Muscle of leg (tissue), 16 donors: Measurements from ENCODE around the gene KCNE5. TPM values are rescaled to one million over a fixed set of nuclear protein-coding genes. Genes with fewer than 3 reads are reported as not detected.
A peak's percentile ranks its signal among the peaks of the same experiment; 100 is the strongest.
"Not testable (repeated sequence)": the region's sequence is repeated elsewhere in the genome, so short reads cannot be mapped to it uniquely, and the experiment has no call there.

ENCODE experiments used
- DNase-seq: peaks from one replicate; pipeline ENCODE4 v3.0.0; 2013
- H3K27ac ChIP-seq: one replicate; pipeline ENCODE4 v1.5.1; 2013; ENCODE audit warnings: mild to moderate bottlenecking, low read length, control low read depth
- H3K27me3 ChIP-seq: one replicate; pipeline ENCODE4 v1.6.1; 2013; ENCODE audit warnings: low read length; ENCODE audit not compliant: control insufficient read depth, insufficient read depth
- H3K36me3 ChIP-seq: one replicate; pipeline ENCODE4 v1.6.1; 2013; ENCODE audit warnings: low read length; ENCODE audit not compliant: control insufficient read depth, insufficient read depth
- H3K4me1 ChIP-seq: one replicate; pipeline ENCODE4 v1.6.1; 2013; ENCODE audit warnings: low read length; ENCODE audit not compliant: control insufficient read depth, insufficient read depth
- H3K4me3 ChIP-seq: one replicate; pipeline ENCODE4 v1.5.1; 2013; ENCODE audit warnings: low read length, control low read depth
- H3K9me3 ChIP-seq: replicated peaks from 2 replicates; pipeline ENCODE4 v1.6.1; 2013; ENCODE audit warnings: low read depth, low read length; ENCODE audit not compliant: control insufficient read depth
- WGBS: methylation state at CpG from one replicate; pipeline ENCODE4 v1.1.5; 2013; ENCODE audit warnings: missing lambda C conversion rate; ENCODE audit not compliant: insufficient coverage; 5-methylcytosine and 5-hydroxymethylcytosine counted together
- long read RNA-seq, 11 donors: transcript quantifications; one replicate each; lab custom pipeline, GENCODE V29; 2026
- polyA plus RNA-seq, 8 donors: library from polyadenylated mRNA; unstranded; fragments of 120-200 nt; gene quantifications; one replicate each; pipeline versions ENCODE4 v1.2.1 to v1.2.3, GENCODE V29; 2013; ENCODE audit warnings: inconsistent platforms in 1 of 8, low replicate concordance in 1 of 8; ENCODE audit not compliant: insufficient read length in 8 of 8, insufficient read depth in 1 of 8
- total RNA-seq: library from RNA; stranded (reverse); fragments of 120-200 nt; gene quantifications from one replicate; pipeline ENCODE4 v1.2.4, GENCODE V29; 2013

Gene KCNE5, protein sequence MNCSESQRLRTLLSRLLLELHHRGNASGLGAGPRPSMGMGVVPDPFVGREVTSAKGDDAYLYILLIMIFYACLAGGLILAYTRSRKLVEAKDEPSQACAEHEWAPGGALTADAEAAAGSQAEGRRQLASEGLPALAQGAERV
- total RNA-seq (27.6 TPM), polyA plus RNA-seq (10 to 100 TPM; 44.4 to 99.5 (median 85.5) TPM)
- long read RNA-seq, donor 1, transcript KCNE5-201 (1 exons, 1,473 nt), result major isoform, 34 of 34 reads
- long read RNA-seq, donor 1, partial matches to known transcripts, result 0 of 34 reads
- long read RNA-seq, donor 1, other reads (novel, unspliced or antisense), result 0 of 34 reads
- long read RNA-seq, donor 2, transcript KCNE5-201 (1 exons, 1,473 nt), result major isoform, 12 of 12 reads
- long read RNA-seq, donor 2, partial matches to known transcripts, result 0 of 12 reads
- long read RNA-seq, donor 2, other reads (novel, unspliced or antisense), result 0 of 12 reads
- long read RNA-seq, donor 3, transcript KCNE5-201 (1 exons, 1,473 nt), result major isoform, 47 of 47 reads
- long read RNA-seq, donor 3, partial matches to known transcripts, result 0 of 47 reads
- long read RNA-seq, donor 3, other reads (novel, unspliced or antisense), result 0 of 47 reads
- long read RNA-seq, donor 4, transcript KCNE5-201 (1 exons, 1,473 nt), result major isoform, 82 of 82 reads
- long read RNA-seq, donor 4, partial matches to known transcripts, result 0 of 82 reads
- long read RNA-seq, donor 4, other reads (novel, unspliced or antisense), result 0 of 82 reads
- long read RNA-seq, donor 5, transcript KCNE5-201 (1 exons, 1,473 nt), result major isoform, 121 of 121 reads
- long read RNA-seq, donor 5, partial matches to known transcripts, result 0 of 121 reads
- long read RNA-seq, donor 5, other reads (novel, unspliced or antisense), result 0 of 121 reads
- long read RNA-seq, donor 6, transcript KCNE5-201 (1 exons, 1,473 nt), result major isoform, 135 of 135 reads
- long read RNA-seq, donor 6, partial matches to known transcripts, result 0 of 135 reads
- long read RNA-seq, donor 6, other reads (novel, unspliced or antisense), result 0 of 135 reads
- long read RNA-seq, donor 7, transcript KCNE5-201 (1 exons, 1,473 nt), result major isoform, 66 of 66 reads
- long read RNA-seq, donor 7, partial matches to known transcripts, result 0 of 66 reads
- long read RNA-seq, donor 7, other reads (novel, unspliced or antisense), result 0 of 66 reads
- long read RNA-seq, donor 8, transcript KCNE5-201 (1 exons, 1,473 nt), result major isoform, 39 of 39 reads
- long read RNA-seq, donor 8, partial matches to known transcripts, result 0 of 39 reads
- long read RNA-seq, donor 8, other reads (novel, unspliced or antisense), result 0 of 39 reads
- long read RNA-seq, donor 9, transcript KCNE5-201 (1 exons, 1,473 nt), result major isoform, 78 of 78 reads
- long read RNA-seq, donor 9, partial matches to known transcripts, result 0 of 78 reads
- long read RNA-seq, donor 9, other reads (novel, unspliced or antisense), result 0 of 78 reads
- long read RNA-seq, donor 10, transcript KCNE5-201 (1 exons, 1,473 nt), result major isoform, 105 of 105 reads
- long read RNA-seq, donor 10, partial matches to known transcripts, result 0 of 105 reads
- long read RNA-seq, donor 10, other reads (novel, unspliced or antisense), result 0 of 105 reads
- long read RNA-seq, donor 11, transcript KCNE5-201 (1 exons, 1,473 nt), result major isoform, 60 of 60 reads
- long read RNA-seq, donor 11, partial matches to known transcripts, result 0 of 60 reads
- long read RNA-seq, donor 11, other reads (novel, unspliced or antisense), result 0 of 60 reads

DNA sequence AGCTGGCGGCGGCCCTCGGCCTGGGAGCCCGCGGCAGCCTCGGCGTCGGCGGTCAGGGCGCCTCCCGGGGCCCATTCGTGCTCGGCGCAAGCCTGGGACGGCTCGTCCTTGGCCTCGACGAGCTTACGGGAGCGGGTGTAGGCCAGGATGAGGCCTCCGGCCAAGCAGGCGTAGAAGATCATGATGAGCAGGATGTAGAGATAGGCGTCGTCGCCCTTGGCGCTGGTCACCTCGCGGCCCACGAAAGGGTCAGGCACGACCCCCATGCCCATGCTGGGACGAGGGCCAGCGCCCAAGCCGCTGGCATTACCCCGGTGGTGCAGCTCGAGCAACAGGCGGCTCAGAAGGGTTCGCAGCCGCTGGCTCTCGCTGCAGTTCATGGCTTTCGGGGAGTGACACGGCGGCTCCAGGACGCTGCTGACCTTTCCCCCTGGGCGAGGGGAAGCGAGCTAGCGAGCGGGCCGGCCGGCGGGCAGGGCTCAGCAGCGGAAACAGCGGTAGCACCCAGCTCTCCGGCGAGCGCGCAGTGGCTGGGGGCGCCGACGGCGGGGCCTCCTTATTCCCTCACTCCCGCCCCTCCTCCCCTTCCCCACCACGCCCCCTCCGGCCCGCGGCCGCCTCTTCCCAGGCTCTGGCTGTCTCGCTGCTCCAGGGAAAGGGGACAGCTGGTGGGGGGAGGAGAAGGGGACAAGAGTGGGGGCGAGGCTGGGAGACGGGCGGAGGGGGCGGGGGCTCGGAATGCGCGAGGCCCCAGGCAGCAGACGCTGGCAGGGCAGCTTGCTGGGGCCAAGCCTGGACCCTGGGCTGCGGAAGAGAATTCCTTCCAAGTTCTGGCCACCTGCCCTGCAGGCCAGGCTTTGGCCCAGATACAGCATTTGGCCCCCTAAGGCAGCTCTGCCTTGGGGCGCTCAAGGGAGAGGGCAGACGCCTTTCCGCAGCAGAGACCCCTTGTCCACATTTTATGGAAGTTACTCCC, at the start of gene KCNE5:
TSS of gene KCNE5 (minus strand) at position 532 of the 976 bp plus-strand sequence. CDS start at position 380, 152 bp downstream.
- Histone ChIP-seq H3K27me3 (peaks cover 29% of the 10 kb centered on the region), H3K36me3 (no peaks in the 10 kb centered on the region), H3K9me3 (no peaks in the 10 kb centered on the region), H3K4me3 (peak within 1 kb of the TSS; percentile 42), H3K4me1 (peaks cover 10% of the 10 kb centered on the region), H3K27ac (peak within 1 kb of the TSS; percentile 77)
- DNase-seq, result peak; percentile 71
- WGBS, result 27% methylated on average over 52 of the region's 79 CpGs

DNA sequence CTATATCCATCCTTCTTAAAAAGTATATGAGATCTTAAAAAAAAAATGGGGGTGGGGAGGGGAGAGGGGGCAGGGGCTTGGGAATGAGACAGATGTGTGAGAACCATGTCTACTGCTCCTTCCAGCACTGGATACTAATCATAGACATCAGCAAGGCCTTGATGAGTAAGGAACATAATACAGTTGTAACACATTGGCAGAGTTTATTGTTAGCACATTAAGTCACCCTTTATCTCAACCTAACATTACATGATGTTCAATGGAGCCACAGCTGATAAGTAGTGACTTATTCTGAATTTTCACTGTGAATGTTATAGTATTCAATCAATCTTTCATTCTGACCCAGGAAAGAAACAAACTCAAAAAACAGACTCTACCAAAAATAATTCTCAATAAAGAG, 47.3 kb upstream of the KCNE5 start:
- Histone ChIP-seq H3K9me3 (no peaks in the 10 kb centered on the region), H3K4me1 (no peaks in the 10 kb centered on the region), H3K4me3 (no peak overlapping the region), H3K27me3 (peaks cover 2% of the 10 kb centered on the region), H3K27ac (no peak overlapping the region), H3K36me3 (no peaks in the 10 kb centered on the region)
- no peak for DNase-seq

DNA sequence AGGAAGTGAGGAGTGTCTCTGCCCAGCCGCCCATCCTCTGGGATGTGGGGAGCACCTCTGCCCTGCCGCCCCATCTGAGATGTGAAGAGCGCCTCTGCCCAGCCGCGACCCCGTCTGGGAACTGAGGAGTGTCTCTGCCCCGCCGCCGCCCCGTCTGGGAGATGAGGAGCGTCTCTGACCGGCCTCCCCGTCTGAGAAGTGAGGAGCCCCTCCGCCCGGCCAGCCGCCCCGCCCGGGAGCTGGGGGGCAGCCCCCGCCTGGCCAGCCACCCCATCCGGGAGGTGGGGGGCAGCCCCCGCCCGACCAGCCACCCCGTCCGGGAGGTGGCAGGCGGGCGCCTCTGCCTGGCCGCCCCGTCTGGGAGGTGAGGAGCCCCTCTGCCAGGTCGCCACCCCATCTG, 46.2 kb upstream of the KCNE5 start:
- not testable (repeated sequence) for H3K4me1 ChIP-seq, H3K9me3 ChIP-seq, H3K4me3 ChIP-seq, H3K27ac ChIP-seq, H3K27me3 ChIP-seq, H3K36me3 ChIP-seq, DNase-seq
- WGBS, result 94% methylated on average over 24 of the region's 29 CpGs

DNA sequence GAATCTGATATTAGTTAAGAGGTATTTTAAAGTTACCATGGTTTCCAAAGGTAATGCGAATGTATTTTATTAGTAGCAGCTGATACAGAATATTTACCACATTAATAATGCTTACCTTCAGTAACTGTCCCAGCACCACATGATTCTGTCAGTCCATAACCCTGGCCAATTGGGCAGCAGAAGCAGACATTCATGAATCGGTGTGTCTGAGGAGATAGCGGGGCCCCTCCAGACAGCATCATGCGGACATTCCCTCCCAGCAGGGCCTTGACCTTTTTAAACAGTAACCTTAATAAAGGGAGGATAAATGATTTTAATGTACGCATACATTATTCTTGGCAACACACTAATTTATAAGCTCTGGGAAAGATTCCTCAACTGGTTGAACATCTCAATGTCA, 43.0 kb upstream of the KCNE5 start:
- WGBS, result no CpG with 5 or more reads among the region's 5 CpGs
- no peaks in the 10 kb centered on the region for H3K36me3 ChIP-seq

DNA sequence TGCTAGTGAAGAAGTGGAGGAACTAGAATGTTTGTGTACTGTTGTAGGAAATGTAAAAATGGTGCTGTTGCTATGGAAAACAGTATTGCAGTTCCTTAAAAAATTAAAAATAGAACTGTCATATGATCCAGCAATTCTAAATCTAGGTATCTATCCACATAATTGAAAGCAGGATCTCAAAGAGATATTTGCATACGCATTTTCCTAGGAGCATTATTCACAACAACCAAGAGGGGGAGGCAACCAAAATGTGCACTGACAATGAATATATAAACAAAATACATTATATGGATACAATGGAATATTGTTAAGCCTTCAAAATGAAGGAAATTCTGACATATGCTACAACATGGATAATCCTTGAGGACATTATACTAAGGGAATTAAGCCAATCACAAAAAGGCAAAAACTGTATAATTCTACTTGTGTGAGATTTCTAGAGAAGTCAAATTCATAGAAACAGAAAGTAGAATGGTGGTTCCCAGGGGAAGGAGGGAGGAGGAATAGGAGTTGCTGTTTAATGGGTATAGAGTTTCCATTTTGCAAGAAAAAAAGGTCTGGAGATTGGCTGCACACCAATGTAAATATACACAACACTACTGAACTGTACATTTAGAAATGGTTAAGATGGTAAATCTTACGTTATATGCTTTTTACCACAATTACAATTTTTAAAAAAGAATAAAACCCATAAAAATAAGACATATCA, 35.6 kb upstream of the KCNE5 start:
- DNase-seq, result no peak
- Histone ChIP-seq H3K4me1 (no peaks in the 10 kb centered on the region), H3K4me3 (no peak overlapping the region), H3K27me3 (no peaks in the 10 kb centered on the region), H3K27ac (no peak overlapping the region), H3K36me3 (peaks cover 8% of the 10 kb centered on the region), H3K9me3 (no peaks in the 10 kb centered on the region)
- no CpG with 5 or more reads among the region's 2 CpGs for WGBS

More for the DNA sequence above, 43.0 kb upstream of the KCNE5 start:
- Histone ChIP-seq H3K9me3 (no peaks in the 10 kb centered on the region), H3K27ac (no peak overlapping the region), H3K4me1 (no peaks in the 10 kb centered on the region), H3K4me3 (no peak overlapping the region), H3K27me3 (peaks cover 2% of the 10 kb centered on the region)
- no peak for DNase-seq

DNA sequence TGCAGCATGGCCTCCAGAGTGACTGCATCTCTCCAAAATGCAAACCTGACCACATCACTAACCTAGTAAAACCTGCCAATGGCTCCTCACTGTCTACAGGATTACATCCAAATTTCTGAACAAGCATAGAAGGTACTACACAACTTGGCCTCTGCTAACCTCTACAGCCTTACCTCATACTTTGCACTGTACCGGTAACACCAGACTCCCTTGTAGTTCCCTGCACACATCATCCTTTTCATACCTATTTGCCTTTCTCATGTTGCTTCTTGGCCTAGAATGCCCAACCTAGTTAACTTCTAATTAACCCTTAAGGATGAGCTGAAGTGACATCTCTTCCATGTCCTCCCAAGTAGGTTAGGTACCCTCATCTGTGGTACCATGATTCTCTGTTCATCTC, 33.4 kb upstream of the KCNE5 start:
- Histone ChIP-seq H3K36me3 (peaks cover 8% of the 10 kb centered on the region), H3K27me3 (peaks cover 4% of the 10 kb centered on the region), H3K4me3 (no peak overlapping the region), H3K9me3 (no peaks in the 10 kb centered on the region), H3K27ac (no peak overlapping the region), H3K4me1 (no peaks in the 10 kb centered on the region)
- DNase-seq, result no peak
- 100% methylated on average over 1 of the region's 1 CpG for WGBS

DNA sequence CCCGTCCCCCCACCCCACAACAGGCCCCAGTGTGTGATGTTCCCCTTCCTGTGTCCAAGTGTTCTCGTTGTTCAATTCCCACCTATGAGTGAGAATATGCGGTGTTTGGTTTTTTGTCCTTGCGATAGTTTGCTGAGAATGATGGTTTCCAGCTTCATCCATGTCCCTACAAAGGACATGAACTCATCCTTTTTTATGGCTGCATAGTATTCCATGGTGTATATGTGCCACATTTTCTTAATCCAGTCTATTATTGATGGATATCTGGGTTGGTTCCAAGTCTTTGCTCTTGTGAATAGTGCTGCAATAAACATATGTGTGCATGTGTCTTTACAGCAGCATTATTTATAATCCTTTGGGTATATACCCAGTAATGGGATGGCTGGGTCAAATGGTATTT, 32.4 kb upstream of the KCNE5 start:
- no CpG with 5 or more reads among the region's 4 CpGs for WGBS
- H3K27ac ChIP-seq, H3K36me3 ChIP-seq, H3K4me3 ChIP-seq, H3K9me3 ChIP-seq, H3K4me1 ChIP-seq, DNase-seq, H3K27me3 ChIP-seq: not testable (repeated sequence)

DNA sequence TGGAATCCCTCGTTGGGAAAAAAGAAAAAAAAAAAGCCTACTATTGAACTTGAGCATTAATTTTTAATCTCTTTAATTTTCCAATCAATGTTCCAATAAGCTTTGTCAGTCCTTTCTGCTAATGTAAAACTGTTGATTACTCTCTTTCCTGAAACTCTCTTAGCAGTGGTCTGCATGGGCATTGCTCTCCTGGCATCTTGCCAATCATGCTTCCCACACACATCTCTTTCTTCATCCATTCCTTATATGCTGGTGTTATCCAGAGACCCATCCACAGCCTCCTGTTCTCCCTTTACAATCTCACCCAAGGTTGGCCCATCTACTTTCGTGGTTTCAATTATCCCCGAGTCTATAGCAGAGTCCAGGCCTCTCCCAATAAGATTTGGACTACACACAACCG, 31.8 kb upstream of the KCNE5 start:
- DNase-seq, result no peak
- no peaks in the 10 kb centered on the region for H3K4me1 ChIP-seq
- H3K36me3 ChIP-seq, result no peaks in the 10 kb centered on the region
- H3K27me3 ChIP-seq, result peaks cover 4% of the 10 kb centered on the region
- no peak overlapping the region for H3K4me3 ChIP-seq
- no peaks in the 10 kb centered on the region for H3K9me3 ChIP-seq
- no CpG with 5 or more reads among the region's 4 CpGs for WGBS
- H3K27ac ChIP-seq, result no peak overlapping the region
